Keratinocyte (primary cell): ENCODE measurements around the gene ZP2.

Experiments used
- CTCF ChIP-seq, 3 experiments: IDR thresholded peaks in 1 of 3; conservative IDR thresholded peaks in 1 of 3; optimal IDR thresholded peaks in 1 of 3; 2 replicates in 2 of 3; 3 replicates in 1 of 3; pipeline versions ENCODE3 to v1.5.1; 2011; ENCODE audit warnings: low read length in 3 of 3, mild to moderate bottlenecking in 3 of 3, moderate library complexity in 2 of 3, control low read depth in 1 of 3, inconsistent platforms in 1 of 3; ENCODE audit not compliant: insufficient read depth in 2 of 3; ENCODE audit errors: extremely low read depth in 1 of 3
- EZH2 ChIP-seq: IDR thresholded peaks from one replicate; pipeline ENCODE4 v1.6.1; 2012; ENCODE audit warnings: inconsistent platforms, mild to moderate bottlenecking, low read length, moderate library complexity

DNA sequence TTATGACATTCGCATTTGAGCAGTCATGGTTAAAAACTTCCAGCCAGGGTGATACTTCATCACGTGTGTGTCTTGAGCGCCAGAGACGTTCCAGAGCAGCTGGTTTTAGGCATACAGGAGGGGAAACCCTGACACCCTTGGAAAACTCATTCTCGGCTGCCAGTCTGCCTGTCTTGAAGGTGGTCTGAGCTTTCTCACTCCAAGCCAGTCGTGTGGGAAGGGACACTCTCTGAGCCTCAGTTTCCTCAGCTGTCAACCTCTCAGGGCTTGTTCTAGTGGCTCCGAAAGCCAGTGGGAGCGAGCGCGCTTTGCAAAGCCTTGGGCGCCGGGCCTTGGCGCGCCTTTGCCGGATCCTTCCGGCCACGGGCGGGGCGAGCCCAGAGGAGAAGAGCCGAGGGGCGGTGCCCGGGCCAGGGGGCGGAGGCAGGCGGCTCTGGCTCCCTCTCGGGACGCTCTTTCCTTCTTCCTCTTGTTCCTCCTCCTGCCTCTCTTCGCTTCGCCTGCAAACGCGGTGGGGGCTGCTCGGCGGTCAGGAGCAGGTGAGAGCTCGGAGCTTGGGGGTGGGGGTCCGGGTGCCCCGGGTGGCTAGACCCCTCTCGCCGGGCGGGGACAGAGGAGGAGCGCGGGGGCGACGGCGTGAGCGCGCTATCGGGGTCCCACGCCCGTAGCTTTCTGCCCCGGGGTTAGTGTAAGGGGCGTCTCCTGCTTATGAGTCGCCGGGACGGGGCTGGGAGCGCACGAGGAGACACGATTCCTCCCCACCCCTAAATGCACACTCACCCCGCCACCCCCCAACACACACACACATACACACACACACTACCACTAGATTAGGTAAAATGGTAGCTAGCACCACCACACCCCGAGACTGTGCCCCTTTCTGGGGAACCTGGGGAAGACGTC, 52.9 kb downstream of the ZP2 start, which contains the start of gene LDAF1:
- peak in 1 of 3 experiments; percentile 9 for TF ChIP-seq CTCF (optimal IDR thresholded peaks at IDR 0.05 in 1 of 3, IDR thresholded peaks at IDR 0.05 in 1 of 3, conservative IDR thresholded peaks at IDR 0.05 in 1 of 3; ENCODE audit: extremely low read depth in 1 of 3, insufficient read depth in 2 of 3, low read length in 3 of 3)
- no peak for TF ChIP-seq EZH2
